GM19468 (cell line): ENCODE results near the gene BPIFA2.
"Not testable (repeated sequence)": the region's sequence is repeated elsewhere in the genome, so short reads cannot be mapped to it uniquely, and the experiment has no call there.

Experiments
- ATAC-seq: cut with Tn5 transposase; IDR thresholded peaks from one replicate; pipeline ENCODE4 v1.9.1; 2021; ENCODE audit warnings: mild to moderate bottlenecking, moderate library complexity, moderate number of reproducible peaks; ENCODE audit not compliant: unreplicated experiment; ENCODE audit errors: extremely low read depth

The BPIFA2 gene

DNA sequence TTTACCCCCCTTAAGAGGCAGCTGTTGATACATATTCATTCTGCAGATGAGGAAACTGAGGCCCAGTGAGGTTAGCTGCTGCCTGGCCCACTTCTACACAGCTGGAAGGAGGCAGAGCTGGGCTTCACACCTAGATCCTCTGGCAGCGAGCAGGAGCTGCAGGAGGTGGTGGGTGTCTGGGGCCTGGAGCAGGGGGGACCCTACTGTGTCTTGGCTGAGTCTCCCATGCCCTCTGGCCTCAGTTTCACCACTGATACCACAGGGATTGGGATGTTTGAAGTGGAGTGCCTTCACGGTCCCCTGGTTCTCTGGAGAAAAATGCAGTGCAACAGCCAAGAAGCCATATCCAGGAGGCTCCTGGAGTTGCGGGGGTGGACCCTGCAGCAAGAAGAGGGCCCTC, 8.2 kb upstream of the BPIFA2 start:
- no peak for ATAC-seq

DNA sequence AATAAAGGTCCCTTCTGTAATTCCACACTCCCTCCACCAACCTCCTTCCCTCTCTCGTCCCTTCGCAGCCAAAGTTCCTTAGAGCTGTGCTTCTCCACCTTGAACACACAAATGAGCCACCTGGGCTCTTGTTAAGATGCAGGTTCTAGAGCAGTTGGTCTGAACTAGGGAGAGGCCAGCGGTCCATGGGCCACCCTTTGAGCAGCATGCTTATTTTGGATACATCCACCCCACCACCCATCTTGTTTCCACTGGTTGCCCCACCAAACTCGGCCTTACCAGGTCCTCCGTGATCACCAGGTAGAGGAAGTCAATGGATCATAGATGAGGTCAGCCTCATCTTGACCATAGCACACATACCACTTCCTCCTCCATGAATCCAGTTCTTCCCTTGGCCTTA, 7.3 kb upstream of the BPIFA2 start:
- ATAC-seq, result no peak

DNA sequence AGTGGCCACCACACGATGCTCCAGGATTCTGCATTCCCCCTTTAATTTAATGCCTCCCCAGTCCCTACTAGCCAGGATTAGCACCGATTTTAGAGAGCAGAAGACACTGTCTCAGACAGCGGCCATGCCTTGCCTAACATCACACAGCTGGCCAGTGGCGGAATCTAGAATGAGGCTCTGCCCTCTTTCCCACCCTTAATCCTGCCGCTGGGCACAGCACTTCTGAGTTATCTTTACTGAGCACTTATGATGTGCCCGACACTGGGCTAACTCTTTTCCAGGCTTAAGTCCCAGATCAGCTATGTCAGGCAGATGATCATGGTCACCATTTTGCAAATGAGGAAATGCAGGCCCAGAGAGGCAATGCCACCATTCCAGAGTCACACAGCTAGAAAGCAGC, 5.6 kb upstream of the BPIFA2 start:
- no peak for ATAC-seq

DNA sequence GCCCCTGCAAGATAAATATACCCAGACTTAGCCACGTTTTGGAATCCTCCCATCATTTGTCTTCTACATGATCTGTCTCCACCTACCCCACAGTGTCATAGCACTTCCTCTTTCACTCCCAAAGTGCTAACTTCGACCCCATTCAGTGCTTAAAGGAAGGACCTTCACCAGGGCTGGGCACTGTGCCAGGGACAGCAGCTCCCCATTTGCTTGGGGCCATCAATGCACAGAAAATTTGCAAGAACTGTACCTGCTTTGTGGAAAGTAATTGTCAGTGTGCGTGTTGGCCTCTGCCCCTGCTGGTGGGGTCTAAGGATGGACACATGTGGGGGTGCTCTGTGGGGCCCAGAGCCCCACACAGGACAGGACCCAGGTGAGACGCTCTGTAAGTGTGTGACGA, 5.2 kb upstream of the BPIFA2 start:
- ATAC-seq, result no peak

DNA sequence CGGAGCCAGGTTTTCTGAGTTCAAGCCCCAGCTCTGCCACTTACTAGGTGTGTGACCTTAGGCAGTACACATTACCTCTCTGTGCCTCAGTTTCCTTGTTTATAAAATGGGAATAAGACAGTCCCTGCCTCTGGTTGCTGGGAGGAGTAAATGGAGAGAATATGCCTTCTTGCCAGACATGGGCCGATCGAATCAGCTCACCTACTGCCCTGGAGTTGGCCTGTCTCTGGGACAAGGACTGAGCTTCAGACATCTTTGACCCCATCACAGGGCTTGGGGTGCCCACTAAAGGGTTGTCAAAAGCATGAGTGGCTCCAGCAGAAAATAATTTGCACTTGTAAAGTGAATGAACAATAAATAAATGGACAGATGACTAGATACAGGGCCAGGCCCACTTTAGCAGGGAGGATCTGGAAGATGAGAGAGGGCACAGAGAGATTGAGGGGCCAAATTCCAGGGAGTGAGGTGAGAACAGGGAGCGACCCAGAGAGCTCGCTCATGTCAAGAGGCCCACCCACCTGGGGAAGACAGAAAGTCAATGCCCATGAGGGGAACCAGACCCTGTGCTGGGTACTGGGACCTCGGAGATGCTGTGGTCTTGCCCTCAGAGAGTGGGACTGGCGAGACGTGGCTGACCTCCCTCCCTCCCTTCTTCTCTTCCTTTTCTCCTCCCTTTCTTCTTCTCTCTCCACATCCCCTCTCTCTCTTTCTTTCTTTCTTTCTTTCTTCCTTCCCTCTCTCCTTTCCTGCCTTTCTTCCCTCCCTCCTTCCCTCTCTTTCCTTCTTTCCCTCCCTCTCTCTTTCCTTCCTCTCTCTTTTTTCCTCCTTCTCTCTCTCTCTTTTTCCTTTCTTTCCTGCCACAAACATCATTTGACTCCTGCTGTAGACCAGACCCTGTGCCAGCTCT, 3.9 kb upstream of the BPIFA2 start:
- ATAC-seq, result no peak

DNA sequence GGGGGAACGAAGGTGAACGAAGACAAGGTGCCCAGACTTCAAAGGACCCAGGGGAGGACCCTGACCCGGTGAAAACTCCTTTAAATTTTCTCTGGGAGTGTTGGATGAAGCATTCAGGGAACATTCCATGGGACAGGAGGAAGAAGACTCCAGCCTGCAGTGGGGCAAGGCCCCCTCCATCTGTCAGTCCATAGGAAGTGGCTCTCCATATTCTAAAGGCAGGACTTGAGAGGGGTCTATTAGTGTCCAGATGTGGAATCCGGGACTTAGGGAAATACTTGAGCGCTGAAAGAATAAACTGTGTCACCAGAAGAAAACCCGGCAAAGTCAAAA, 3.2 kb upstream of the BPIFA2 start:
- no peak for ATAC-seq

DNA sequence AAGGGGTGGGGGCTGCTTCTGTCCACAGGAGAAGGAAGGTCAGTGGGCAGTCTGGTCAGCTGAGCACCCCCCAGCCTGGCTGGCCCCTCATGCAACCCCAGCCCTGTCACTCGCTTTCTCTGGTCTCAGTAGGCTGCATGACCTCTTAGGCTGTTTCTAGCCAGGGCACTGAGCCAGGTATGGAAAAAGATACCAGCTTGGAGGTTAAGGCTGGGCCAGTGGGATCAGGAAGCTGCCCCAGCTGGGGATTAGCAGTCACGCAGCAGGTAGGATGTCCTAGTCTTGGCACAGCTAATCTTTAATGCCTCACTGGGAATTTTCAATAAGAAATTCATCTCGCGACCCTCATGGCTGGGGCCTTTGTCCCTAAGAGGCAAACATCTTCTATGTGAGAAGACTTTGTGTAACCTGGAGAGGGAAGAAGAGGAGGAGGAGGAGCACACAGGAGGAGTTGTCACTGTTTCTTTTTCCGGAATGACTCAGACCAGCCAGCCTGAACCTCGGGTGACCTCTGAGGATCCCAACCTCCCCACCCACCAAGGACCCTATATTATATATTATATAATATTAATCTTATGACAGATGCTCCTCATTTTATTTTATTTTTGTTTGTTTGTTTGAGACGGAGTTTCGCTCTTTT, 2.4 kb upstream of the BPIFA2 start:
- ATAC-seq, result no peak

DNA sequence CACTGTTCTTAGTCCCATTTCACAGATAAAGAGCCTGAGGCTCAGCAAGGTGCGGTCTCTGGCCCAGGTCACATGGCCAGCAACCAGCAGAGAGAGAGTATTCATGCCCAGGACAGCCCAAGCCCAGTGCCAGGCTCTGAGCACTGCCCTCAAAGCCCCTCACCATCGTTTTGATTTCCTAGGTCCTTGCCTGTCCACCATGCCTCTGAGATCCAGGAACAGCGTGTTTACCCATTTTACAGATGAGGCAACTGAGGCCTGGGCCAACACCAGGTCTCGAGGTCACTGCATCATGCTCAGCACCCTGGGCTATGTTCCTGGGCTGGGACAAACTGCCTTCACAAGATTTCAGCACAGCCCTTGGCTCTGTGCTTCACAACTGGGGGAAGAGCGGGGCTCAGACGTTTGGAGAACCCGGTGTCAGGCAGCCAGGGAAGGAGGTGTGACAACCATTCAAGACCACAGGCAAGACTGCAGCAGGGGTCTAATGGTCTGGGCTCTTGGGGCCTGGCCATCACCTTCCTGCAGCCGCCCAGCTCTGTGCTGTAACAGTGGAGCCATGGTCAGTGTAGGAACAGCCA, 1.3 kb upstream of the BPIFA2 start:
- no peak for ATAC-seq

DNA sequence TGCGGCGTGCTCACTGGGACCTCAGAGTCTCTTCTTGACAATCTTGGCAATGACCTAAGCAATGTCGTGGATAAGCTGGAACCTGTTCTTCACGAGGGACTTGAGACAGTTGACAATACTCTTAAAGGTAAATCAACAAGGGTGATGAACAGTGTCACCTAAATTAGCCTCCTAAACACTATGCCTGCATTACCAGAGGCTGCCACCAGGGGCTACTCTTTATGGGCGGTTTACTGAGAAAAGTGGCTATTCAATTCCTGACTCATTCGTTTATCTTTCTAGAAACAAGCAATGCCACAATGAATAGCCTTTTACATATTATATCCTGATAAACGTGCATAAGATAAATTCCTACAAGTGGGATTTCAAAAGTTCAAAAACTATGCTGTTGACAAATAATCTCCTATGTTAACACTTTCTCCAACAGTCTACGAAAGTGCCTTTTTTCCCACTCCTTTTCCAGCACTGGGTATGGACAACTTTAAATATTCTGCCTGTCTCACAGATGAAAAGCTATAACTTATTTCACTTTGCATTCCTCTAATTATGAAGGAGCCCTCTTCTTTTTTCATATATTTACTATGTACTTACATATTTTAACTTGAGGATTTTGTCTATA, 1.3 kb downstream of the BPIFA2 start:
- ATAC-seq, result no peak

DNA sequence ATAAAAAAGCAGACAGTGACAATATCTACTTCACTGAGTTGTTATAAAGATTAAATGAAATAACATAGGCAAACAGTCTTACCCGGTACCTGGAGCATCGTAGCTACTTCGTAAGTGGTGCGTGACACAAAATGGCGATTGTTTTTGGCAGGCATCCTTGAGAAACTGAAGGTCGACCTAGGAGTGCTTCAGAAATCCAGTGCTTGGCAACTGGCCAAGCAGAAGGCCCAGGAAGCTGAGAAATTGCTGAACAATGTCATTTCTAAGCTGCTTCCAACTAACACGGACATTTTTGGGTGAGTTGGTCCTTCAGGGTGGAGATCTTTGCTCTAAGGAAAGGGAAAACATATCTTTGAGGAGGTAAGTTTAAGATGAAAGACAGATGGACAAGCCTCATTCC, 4.8 kb downstream of the BPIFA2 start:
- no peak for ATAC-seq

DNA sequence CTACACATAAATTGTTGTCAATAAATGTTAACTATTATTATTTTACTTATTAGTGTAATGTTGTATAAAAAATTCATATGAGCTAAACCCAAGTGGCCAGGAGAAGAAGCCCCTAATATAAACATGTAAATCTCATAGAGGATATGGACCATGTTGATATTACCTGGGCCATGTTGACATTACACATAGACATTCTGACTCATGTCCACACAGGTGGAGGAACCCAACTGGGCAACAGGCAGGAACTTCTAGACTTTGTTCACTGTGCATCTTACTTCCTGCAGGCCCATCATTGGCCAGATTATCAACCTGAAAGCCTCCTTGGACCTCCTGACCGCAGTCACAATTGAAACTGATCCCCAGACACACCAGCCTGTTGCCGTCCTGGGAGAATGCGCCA, 7.2 kb downstream of the BPIFA2 start:
- ATAC-seq, result no peak

DNA sequence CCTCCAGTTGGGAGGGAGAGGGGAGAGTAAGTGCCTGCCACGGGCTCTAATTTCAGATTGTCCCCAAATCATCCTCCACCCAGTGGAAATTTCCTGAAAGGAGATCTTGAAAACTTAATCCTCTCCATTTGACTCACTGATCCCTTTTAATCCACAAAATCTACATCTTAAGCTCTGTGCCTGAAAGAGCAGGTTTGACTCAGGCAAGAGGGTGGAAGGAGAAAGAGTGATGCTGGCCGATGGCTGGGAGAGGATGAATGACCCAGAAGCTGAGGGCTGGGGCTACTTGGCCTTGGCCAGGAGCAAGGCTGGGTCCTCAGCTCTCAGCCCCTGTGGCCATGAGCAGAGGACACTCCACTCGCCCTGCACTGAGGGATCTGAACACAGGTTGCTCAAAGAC, 8.1 kb downstream of the BPIFA2 start:
- no peak for ATAC-seq

DNA sequence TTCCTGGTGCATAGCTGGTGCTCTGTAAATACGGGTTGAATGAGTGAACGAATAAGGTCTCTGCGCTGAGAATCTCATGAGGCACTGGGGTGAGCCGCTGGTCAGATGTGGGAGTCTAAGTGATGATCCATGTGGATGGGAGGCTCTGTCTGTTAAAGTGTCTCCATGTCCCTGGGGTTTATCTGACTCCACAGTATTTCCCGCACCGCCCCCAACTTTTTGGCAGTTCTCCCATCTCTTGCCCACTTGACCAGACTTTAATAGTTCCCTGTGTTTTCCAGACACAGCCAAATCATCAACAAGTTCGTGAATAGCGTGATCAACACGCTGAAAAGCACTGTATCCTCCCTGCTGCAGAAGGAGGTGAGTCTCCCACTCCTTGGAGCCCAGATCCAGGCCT, 9.9 kb downstream of the BPIFA2 start:
- no peak for ATAC-seq

DNA sequence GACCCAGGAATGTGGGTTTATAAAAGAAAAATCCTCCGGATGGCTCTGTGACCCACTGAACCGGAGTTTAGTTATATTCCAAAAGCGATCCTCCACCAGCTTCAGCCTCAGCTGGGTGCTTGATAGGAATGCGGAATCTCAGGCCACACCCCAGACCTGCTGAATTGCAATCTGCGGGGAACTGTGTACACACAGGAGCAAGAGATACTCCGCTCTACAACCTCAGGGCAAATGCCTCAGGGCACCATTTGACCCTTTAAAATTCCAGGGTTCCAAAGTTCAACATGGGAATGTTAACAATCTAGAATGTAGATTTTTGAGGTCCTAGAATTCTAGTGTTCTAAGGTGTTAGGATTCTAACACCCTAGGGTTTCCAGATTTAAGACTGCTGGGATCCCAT, 10.8 kb downstream of the BPIFA2 start:
- ATAC-seq, result no peak

DNA sequence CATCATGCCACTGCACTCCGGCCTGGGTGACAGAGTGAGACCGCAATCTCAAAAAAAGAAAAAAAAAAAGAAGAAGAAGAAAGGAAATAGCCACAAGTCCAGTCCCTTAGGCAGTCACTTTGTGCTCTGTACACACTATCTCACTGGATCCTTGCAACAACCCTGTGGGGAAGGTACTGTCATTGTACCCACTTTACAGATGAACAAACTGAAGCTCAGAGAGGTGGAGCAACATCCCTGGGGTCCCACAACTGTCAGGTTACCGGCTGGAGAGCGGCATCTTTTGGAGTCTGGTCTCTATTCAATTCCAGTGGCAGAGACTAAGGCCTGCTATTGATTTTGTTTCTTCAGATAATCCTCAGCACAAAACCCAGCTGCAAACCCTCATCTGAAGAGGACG, 12.2 kb downstream of the BPIFA2 start:
- no peak for ATAC-seq

DNA sequence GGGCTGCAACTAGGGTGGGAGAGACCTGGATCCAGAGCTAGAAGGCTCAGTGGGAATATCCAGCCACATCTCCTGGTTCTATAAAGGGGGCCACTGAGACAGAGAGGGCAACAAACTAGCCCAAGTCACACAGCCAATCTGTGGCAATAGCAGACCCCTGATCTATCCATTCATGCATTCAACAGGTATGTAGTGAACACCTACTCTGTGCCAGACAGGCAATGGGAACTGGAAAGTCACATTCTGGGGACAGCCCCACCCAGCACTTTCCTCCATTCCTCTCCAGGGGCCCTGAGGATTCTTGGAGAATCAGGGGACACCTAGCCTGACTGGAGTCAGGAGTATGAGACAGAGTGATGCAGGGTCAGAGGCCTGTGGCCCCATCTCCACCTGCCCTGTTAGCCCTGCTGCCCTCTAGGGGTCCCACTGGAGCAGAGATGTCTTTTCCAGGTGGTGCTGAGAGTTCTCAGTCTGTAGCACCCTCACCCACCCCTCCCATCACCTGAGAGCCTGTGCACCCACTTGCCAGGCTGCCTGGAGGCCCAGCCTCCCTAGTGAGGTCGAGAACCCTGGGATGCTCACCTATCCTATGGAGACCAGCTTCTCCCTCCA, 13.6 kb downstream of the BPIFA2 start:
- ATAC-seq, result no peak

DNA sequence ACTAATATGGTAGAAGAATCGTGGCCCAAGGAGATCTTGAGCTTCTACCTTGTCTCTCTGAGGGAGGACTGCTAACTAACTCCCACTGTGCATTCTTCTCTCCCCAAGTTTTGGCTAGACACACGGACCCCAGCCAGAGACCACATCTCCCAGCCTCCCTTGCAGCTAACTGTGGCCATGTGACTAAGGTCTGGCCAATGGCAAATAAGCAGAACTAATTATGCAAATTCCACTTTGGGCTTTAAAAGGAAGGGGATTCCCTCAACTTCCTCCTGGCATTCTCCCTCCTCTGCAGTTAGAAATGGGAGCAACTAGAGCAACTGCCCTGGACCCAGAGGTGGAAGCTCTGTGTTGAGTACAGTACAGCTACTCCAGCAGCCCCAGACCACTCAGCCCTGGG, 15.4 kb downstream of the BPIFA2 start:
- no peak for ATAC-seq

DNA sequence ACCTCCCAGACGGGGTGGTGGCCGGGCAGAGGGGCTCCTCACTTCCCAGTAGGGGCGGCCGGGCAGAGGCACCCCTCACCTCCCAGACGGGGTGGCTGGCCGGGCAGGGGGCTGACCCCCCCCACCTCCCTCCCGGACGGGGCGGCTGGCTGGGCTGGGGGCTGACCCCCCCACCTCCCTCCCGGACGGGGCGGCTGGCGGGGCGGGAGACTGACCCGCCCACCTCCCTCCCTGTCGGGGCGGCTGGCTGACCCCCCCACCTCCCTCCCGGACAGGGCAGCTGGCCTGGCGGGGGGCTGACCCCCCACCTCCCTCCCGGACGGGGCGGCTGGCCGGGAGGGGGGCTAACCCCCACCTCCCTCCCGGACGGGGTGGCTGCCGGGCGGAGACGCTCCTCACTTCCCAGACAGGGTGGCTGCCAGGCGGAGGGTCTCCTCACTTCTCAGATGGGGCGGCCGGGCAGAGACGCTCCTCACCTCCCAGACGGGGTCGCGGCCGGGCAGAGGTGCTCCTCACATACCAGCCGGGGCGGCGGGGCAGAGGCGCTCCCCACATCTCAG, 17.2 kb downstream of the BPIFA2 start:
- not testable (repeated sequence) for ATAC-seq

DNA sequence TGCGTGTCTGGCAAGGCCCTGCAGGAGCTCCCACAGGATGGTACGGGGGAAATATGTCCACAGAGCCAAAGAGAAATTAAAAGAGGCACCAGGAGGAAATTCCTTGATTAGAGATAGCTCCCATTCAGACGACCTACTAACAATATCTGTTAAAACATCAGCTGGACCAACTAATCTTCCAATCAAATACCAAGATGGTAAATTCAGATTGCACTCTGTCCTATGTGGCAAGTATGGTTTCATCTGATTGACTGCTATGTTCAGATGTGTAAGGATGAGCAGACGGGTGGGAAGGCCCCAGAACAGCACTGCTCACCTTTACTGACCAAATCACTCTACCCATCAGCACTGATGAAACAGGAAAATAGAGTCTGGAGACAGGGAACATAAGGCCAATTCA, 19.5 kb downstream of the BPIFA2 start:
- no peak for ATAC-seq

DNA sequence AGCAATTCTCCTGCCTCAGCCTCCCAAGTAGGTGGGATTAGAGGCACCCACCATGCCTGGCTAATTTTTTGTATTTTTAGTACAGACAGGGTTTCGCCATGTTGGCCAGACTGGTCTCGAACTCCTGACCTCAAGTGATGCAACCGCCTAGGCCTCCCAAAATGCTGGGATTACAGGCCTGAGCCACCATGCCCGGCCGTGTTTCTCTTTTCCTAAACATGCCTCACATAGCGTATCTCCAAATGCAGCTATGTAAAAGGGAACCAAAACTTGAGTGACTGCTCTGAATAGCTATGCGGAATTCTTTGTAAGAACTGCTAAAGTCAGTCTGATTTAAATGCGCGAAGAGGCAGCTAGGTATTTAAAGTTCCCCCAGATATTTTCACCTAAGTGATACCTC, 20.5 kb downstream of the BPIFA2 start:
- no peak for ATAC-seq
